Liver (tissue), 9 donors: Measurements from ENCODE around the gene ATP2B3. TPM values are rescaled to one million over a fixed set of nuclear protein-coding genes. Genes with fewer than 3 reads are reported as not detected.
A peak's percentile ranks its signal among the peaks of the same experiment; 100 is the strongest.

Source experiments
- DNase-seq: peaks from one replicate; pipeline ENCODE4 v3.0.0-alpha.2; 2017; ENCODE audit warnings: low spot score
- H3K27ac ChIP-seq, 2 donors: one replicate each; pipeline ENCODE4 v1.7.0; 2013; ENCODE audit warnings: inconsistent platforms in 2 of 2, low read length in 2 of 2, control low read depth in 1 of 2, low read depth in 1 of 2, mild to moderate bottlenecking in 1 of 2
- H3K27me3 ChIP-seq, 4 donors: one replicate each; pipeline versions ENCODE4 v1.6.1 to v1.7.0; 2013; ENCODE audit warnings: low read length in 3 of 4, inconsistent platforms in 1 of 4, mild to moderate bottlenecking in 1 of 4, moderate library complexity in 1 of 4; ENCODE audit not compliant: control insufficient read depth in 4 of 4, insufficient read depth in 4 of 4
- H3K36me3 ChIP-seq, 4 donors: one replicate each; pipeline versions ENCODE4 v1.6.1 to v1.7.0; 2013; ENCODE audit warnings: low read length in 3 of 4, mild to moderate bottlenecking in 3 of 4, low read depth in 1 of 4, moderate library complexity in 1 of 4; ENCODE audit not compliant: control insufficient read depth in 4 of 4, insufficient read depth in 3 of 4
- H3K4me1 ChIP-seq, 4 donors: one replicate each; pipeline versions ENCODE4 v1.6.1 to v1.7.0; 2013; ENCODE audit warnings: low read length in 3 of 4, mild to moderate bottlenecking in 3 of 4, moderate library complexity in 1 of 4; ENCODE audit not compliant: control insufficient read depth in 4 of 4, insufficient read depth in 4 of 4
- H3K4me3 ChIP-seq, 3 donors: one replicate each; pipeline versions ENCODE4 v1.6.1 to v1.7.0; 2013; ENCODE audit warnings: low read length in 3 of 3, control low read depth in 1 of 3, low read depth in 1 of 3, mild to moderate bottlenecking in 1 of 3
- H3K9ac ChIP-seq, 2 donors: one replicate each; pipeline ENCODE4 v1.7.0; 2013; ENCODE audit warnings: low read length in 2 of 2, mild to moderate bottlenecking in 2 of 2, moderate library complexity in 2 of 2, control low read depth in 1 of 2, low read depth in 1 of 2
- H3K9me3 ChIP-seq, 4 donors: one replicate each; pipeline versions ENCODE4 v1.6.1 to v1.7.0; 2013; ENCODE audit warnings: low read length in 3 of 4; ENCODE audit not compliant: control insufficient read depth in 4 of 4
- ATF3 ChIP-seq: IDR thresholded peaks from 2 replicates; pipeline ENCODE4 v1.6.1; 2016; ENCODE audit warnings: antibody characterized with exemption
- CTCF ChIP-seq: fragments of 150-350 bp; IDR thresholded peaks from 2 replicates; pipeline ENCODE4 v1.5.1; 2017; ENCODE audit warnings: improper control_type of control experiment, low read depth, low read length; ENCODE audit not compliant: missing input control
- EGR1 ChIP-seq, 2 donors: IDR thresholded peaks; 2 replicates each; pipeline ENCODE4 v1.6.1; 2016 to 2018; ENCODE audit warnings: antibody characterized with exemption in 2 of 2, low read depth in 2 of 2
- FOXA1 ChIP-seq: IDR thresholded peaks from 2 replicates; pipeline ENCODE4 v1.6.1; 2016; ENCODE audit warnings: antibody characterized with exemption
- FOXA2 ChIP-seq: IDR thresholded peaks from 2 replicates; pipeline ENCODE4 v1.6.1; 2016; ENCODE audit warnings: antibody characterized with exemption
- GABPA ChIP-seq, 2 donors: IDR thresholded peaks in 1 of 2; conservative IDR thresholded peaks in 1 of 2; 2 replicates each; pipeline ENCODE4 v1.6.1; 2016; ENCODE audit warnings: antibody characterized with exemption in 2 of 2, mild to moderate bottlenecking in 1 of 2, moderate library complexity in 1 of 2
- HNF4A ChIP-seq, 2 donors: conservative IDR thresholded peaks; 2 replicates each; pipeline ENCODE4 v1.6.1; 2016; ENCODE audit warnings: antibody characterized with exemption in 2 of 2, mild to moderate bottlenecking in 2 of 2
- HNF4G ChIP-seq: IDR thresholded peaks from 2 replicates; pipeline ENCODE4 v1.6.1; 2016; ENCODE audit warnings: antibody characterized with exemption
- JUND ChIP-seq, 2 donors: IDR thresholded peaks; 2 replicates each; pipeline ENCODE4 v1.6.1; 2016; ENCODE audit warnings: antibody characterized with exemption in 2 of 2
- MAX ChIP-seq: IDR thresholded peaks from 2 replicates; pipeline ENCODE4 v1.6.1; 2016; ENCODE audit warnings: antibody characterized with exemption
- NR2F2 ChIP-seq: IDR thresholded peaks from 2 replicates; pipeline ENCODE4 v1.6.1; 2016; ENCODE audit warnings: antibody characterized with exemption
- RAD21 ChIP-seq, 2 donors: IDR thresholded peaks; 2 replicates each; pipeline ENCODE4 v1.6.1; 2016; ENCODE audit warnings: antibody characterized with exemption in 2 of 2, mild to moderate bottlenecking in 2 of 2
- REST ChIP-seq: IDR thresholded peaks from 2 replicates; pipeline ENCODE4 v1.6.1; 2016; ENCODE audit warnings: antibody characterized with exemption, mild to moderate bottlenecking
- RXRA ChIP-seq, 2 donors: IDR thresholded peaks; 2 replicates each; pipeline ENCODE4 v1.6.1; 2017 to 2018; ENCODE audit warnings: antibody characterized with exemption in 2 of 2, mild to moderate bottlenecking in 1 of 2
- SP1 ChIP-seq: IDR thresholded peaks from 2 replicates; pipeline ENCODE4 v1.6.1; 2018; ENCODE audit warnings: antibody characterized with exemption, mild to moderate bottlenecking
- TAF1 ChIP-seq: conservative IDR thresholded peaks from 2 replicates; pipeline ENCODE4 v1.6.1; 2016; ENCODE audit warnings: antibody characterized with exemption, mild to moderate bottlenecking
- YY1 ChIP-seq: IDR thresholded peaks from 2 replicates; pipeline ENCODE4 v1.6.1; 2016; ENCODE audit warnings: antibody characterized with exemption, mild to moderate bottlenecking
- ZBTB33 ChIP-seq: IDR thresholded peaks from 2 replicates; pipeline ENCODE4 v1.6.1; 2016; ENCODE audit warnings: antibody characterized with exemption
- WGBS: extraction: QIAGEN DNeasy Blood & Tissue Kit; methylation state at CpG from one replicate; pipeline ENCODE4 v1.1.7; 2013; 5-methylcytosine and 5-hydroxymethylcytosine counted together
- polyA plus RNA-seq, 2 donors: library from polyadenylated mRNA; stranded (reverse) in 1 of 2; unstranded in 1 of 2; fragments of 200-250 nt in 1 of 2; fragments of >200 nt in 1 of 2; fragmentation: Nextera tagmentation in 1 of 2; extraction: Ambion mirVana in 1 of 2; gene quantifications; one replicate each; pipeline versions ENCODE4 v1.2.1 to v1.2.3, GENCODE V29; 2013 to 2015
- total RNA-seq, 2 donors: library from RNA; depleted of rRNA; stranded (reverse); fragments of >200 nt; gene quantifications; one replicate each; pipeline ENCODE4 v1.2.3, GENCODE V29; 2014
- donor health status: healthy.
- donor health status: healthy.
- donor health status: healthy.
- donor health status: healthy.
- donor health status: healthy.

The ATP2B3 gene
- total and polyA plus RNA-seq, 4 donors: not detected

GRCh38 chrX:153562546-153562945 lies 45.1 kb downstream of the ATP2B3 start:
- TF ChIP-seq MAX (no peak), TAF1 (no peak), GABPA (IDR thresholded peaks at IDR 0.05 in 1 of 2, conservative IDR thresholded peaks at IDR 0.05 in 1 of 2) (no peak), RXRA (IDR thresholded peaks at IDR 0.05) (no peak), HNF4G (no peak), CTCF (no peak), JUND (IDR thresholded peaks at IDR 0.05) (no peak)
- Histone ChIP-seq H3K9ac (no peak overlapping the region), H3K9me3 (no peaks in the 10 kb centered on the region), H3K4me3 (no peak overlapping the region), H3K4me1 (no peaks in the 10 kb centered on the region), H3K27ac (no peak overlapping the region), H3K36me3 (no peaks in the 10 kb centered on the region), H3K27me3 (no peaks in the 10 kb centered on the region)
- no peak for DNase-seq
- WGBS: 94% methylated on average over 9 of the region's 9 CpGs

- TF ChIP-seq REST (no peak), MAX (no peak), ZBTB33 (no peak), RXRA (IDR thresholded peaks at IDR 0.05) (no peak), HNF4A (conservative IDR thresholded peaks at IDR 0.05) (no peak), JUND (IDR thresholded peaks at IDR 0.05) (no peak), GABPA (IDR thresholded peaks at IDR 0.05 in 1 of 2, conservative IDR thresholded peaks at IDR 0.05 in 1 of 2) (no peak), FOXA1 (no peak), ATF3 (no peak), YY1 (no peak), NR2F2 (no peak), SP1 (no peak), EGR1 (IDR thresholded peaks at IDR 0.05; ENCODE audit: low read depth in 2 of 2) (no peak), FOXA2 (no peak), HNF4G (no peak), RAD21 (IDR thresholded peaks at IDR 0.05) (no peak), CTCF (no peak), TAF1 (no peak)
- DNase-seq: peak; percentile 35
- no peak overlapping the region for H3K27ac ChIP-seq
Measured at GRCh38 chrX:153564047-153564606, 46.7 kb downstream of the ATP2B3 start.

More at GRCh38 chrX:153564047-153564606, 46.7 kb downstream of the ATP2B3 start:
- H3K9me3 ChIP-seq: no peaks in the 10 kb centered on the region
- no peaks in the 10 kb centered on the region for H3K27me3 ChIP-seq
- no peaks in the 10 kb centered on the region for H3K4me1 ChIP-seq
- H3K36me3 ChIP-seq: no peaks in the 10 kb centered on the region
- no peak overlapping the region for H3K9ac ChIP-seq
- H3K4me3 ChIP-seq: no peak overlapping the region
- 78% methylated on average over 14 of the region's 14 CpGs for WGBS
